ENCODE data around the gene SMAD2.

GRCh38 chr18:47968006-47968676 lies 37.7 kb upstream of the SMAD2 start:
- TF ChIP-seq, protein P1, sequence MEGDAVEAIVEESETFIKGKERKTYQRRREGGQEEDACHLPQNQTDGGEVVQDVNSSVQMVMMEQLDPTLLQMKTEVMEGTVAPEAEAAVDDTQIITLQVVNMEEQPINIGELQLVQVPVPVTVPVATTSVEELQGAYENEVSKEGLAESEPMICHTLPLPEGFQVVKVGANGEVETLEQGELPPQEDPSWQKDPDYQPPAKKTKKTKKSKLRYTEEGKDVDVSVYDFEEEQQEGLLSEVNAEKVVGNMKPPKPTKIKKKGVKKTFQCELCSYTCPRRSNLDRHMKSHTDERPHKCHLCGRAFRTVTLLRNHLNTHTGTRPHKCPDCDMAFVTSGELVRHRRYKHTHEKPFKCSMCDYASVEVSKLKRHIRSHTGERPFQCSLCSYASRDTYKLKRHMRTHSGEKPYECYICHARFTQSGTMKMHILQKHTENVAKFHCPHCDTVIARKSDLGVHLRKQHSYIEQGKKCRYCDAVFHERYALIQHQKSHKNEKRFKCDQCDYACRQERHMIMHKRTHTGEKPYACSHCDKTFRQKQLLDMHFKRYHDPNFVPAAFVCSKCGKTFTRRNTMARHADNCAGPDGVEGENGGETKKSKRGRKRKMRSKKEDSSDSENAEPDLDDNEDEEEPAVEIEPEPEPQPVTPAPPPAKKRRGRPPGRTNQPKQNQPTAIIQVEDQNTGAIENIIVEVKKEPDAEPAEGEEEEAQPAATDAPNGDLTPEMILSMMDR (IDR thresholded peaks at IDR 0.05), result no peak
- TF ChIP-seq POLR2A (IDR thresholded peaks at IDR 0.05), result no peak

Data from adrenal gland (tissue), 5 donors.